ENCODE data around the gene TSEN54.

Gene TSEN54

GRCh38 chr17:75546181-75546580 lies 29.9 kb downstream of the TSEN54 start:
- no peak for TF ChIP-seq CTCF (conservative IDR thresholded peaks at IDR 0.05; ENCODE audit: low read depth, low read length)
- no peak overlapping the region for H3K4me3 ChIP-seq (ENCODE audit: low read depth, low read length)
- DNase-seq (ENCODE audit: low read depth): no peak

- no peak for TF ChIP-seq CTCF (conservative IDR thresholded peaks at IDR 0.05; ENCODE audit: low read depth, low read length)
- no peak overlapping the region for H3K4me3 ChIP-seq (ENCODE audit: low read depth, low read length)
- no peak for DNase-seq (ENCODE audit: low read depth)
These were observed 30.8 kb downstream of the TSEN54 start for GRCh38 chr17:75547091-75547490.

- H3K4me3 ChIP-seq (ENCODE audit: low read depth, low read length): no peak overlapping the region
- TF ChIP-seq CTCF (conservative IDR thresholded peaks at IDR 0.05; ENCODE audit: low read depth, low read length): no peak
- DNase-seq (ENCODE audit: low read depth): no peak
These were observed 32.5 kb downstream of the TSEN54 start for GRCh38 chr17:75548813-75549212.

- H3K4me3 ChIP-seq (ENCODE audit: low read depth, low read length): no peak overlapping the region
- TF ChIP-seq CTCF (conservative IDR thresholded peaks at IDR 0.05; ENCODE audit: low read depth, low read length): no peak
- DNase-seq (ENCODE audit: low read depth): no peak
These were observed 33.2 kb downstream of the TSEN54 start for GRCh38 chr17:75549246-75550138.

GRCh38 chr17:75550139-75550465 lies 33.8 kb downstream of the TSEN54 start:
- no peak for TF ChIP-seq CTCF (conservative IDR thresholded peaks at IDR 0.05; ENCODE audit: low read depth, low read length)
- no peak overlapping the region for H3K4me3 ChIP-seq (ENCODE audit: low read depth, low read length)

GRCh38 chr17:75551266-75551665 lies 34.9 kb downstream of the TSEN54 start:
- H3K4me3 ChIP-seq (ENCODE audit: low read depth, low read length): no peak overlapping the region
- no peak for DNase-seq (ENCODE audit: low read depth)
- TF ChIP-seq CTCF (conservative IDR thresholded peaks at IDR 0.05; ENCODE audit: low read depth, low read length): no peak

More at GRCh38 chr17:75550139-75550465, 33.8 kb downstream of the TSEN54 start:
- no peak for DNase-seq (ENCODE audit: low read depth)
